Stimulated activated CD8-positive, alpha-beta memory T cell treated with anti-CD3 and anti-CD28 coated beads, Interleukin-2, amount 100 ng/mL, for 48 hours (primary cell): Measurements from ENCODE around the gene ITGA6.

ENCODE experiments used
- DNase-seq, 2 donors: peaks; one replicate each; pipeline ENCODE4 v3.0.0-alpha.2; 2020; ENCODE audit warnings: low read depth in 2 of 2

Gene ITGA6

GRCh38 chr2:172465417-172466334 lies 38.3 kb downstream of the ITGA6 start:
- peak; percentile 31 to 41 for DNase-seq

- no peak for DNase-seq
These were observed 40.0 kb downstream of the ITGA6 start for GRCh38 chr2:172467382-172467781.

- DNase-seq: no peak
These were observed 43.9 kb downstream of the ITGA6 start for GRCh38 chr2:172470958-172471922.

GRCh38 chr2:172472446-172473033 lies 45.2 kb downstream of the ITGA6 start:
- no peak for DNase-seq

GRCh38 chr2:172473167-172473566 lies 45.8 kb downstream of the ITGA6 start:
- DNase-seq: no peak

GRCh38 chr2:172478353-172478752 lies 51.0 kb downstream of the ITGA6 start:
- no peak for DNase-seq

- DNase-seq: no peak
These were observed 53.2 kb downstream of the ITGA6 start for GRCh38 chr2:172480301-172481218.

GRCh38 chr2:172481507-172482262 lies 54.3 kb downstream of the ITGA6 start:
- no peak for DNase-seq

GRCh38 chr2:172484253-172484652 lies 56.9 kb downstream of the ITGA6 start:
- no peak for DNase-seq

- no peak for DNase-seq
These were observed 57.3 kb downstream of the ITGA6 start for GRCh38 chr2:172484706-172485105.

- no peak for DNase-seq
These were observed 61.2 kb downstream of the ITGA6 start for GRCh38 chr2:172488556-172488955.

GRCh38 chr2:172489681-172490080 lies 62.3 kb downstream of the ITGA6 start:
- no peak for DNase-seq

- no peak for DNase-seq
These were observed 68.8 kb downstream of the ITGA6 start for GRCh38 chr2:172496160-172496608.

- no peak for DNase-seq
These were observed 79.8 kb downstream of the ITGA6 start for GRCh38 chr2:172507199-172507598.

GRCh38 chr2:172510088-172510487 lies 82.7 kb downstream of the ITGA6 start:
- no peak for DNase-seq

GRCh38 chr2:172510548-172510947 lies 83.2 kb downstream of the ITGA6 start:
- DNase-seq: no peak

- no peak for DNase-seq
These were observed 85.6 kb downstream of the ITGA6 start for GRCh38 chr2:172512810-172513523.

- DNase-seq: no peak
These were observed 86.1 kb downstream of the ITGA6 start for GRCh38 chr2:172513524-172513900.

- no peak for DNase-seq
These were observed 86.7 kb downstream of the ITGA6 start for GRCh38 chr2:172513935-172514586.
